NB4 (cell line): ENCODE results near the gene LRRK1.

ENCODE experiments used
- POLR2A ChIP-seq: IDR thresholded peaks from 2 replicates; pipeline ENCODE4 v1.6.1; 2011; ENCODE audit warnings: mild to moderate bottlenecking; ENCODE audit not compliant: insufficient read length; ENCODE audit errors: extremely low read depth
- TF ChIP-seq, protein P1 (sequence below): IDR thresholded peaks from one replicate; pipeline ENCODE4 v1.5.1; 2012; ENCODE audit warnings: low read depth, low read length

DNA sequence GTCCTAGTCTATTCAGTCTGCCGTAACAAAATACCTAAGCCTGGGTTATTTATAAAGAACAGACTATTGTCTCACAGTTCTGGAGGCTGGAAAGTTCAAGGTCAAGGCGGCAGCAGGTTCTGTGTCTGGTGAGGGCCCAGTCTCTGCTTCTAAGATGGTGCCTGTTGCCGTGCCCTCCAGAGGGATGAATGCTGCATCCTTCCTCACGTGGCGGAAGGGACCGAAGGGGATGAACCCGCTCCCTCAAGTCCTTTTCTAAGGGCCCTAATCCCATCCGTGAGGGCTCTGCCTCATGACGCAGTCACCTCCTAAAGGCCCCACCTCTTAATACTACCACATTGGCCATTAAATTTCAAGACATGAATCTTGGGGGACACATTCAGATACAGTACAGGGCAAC is 199.0 kb downstream of the LRRK1 start:
- TF ChIP-seq, protein P1, sequence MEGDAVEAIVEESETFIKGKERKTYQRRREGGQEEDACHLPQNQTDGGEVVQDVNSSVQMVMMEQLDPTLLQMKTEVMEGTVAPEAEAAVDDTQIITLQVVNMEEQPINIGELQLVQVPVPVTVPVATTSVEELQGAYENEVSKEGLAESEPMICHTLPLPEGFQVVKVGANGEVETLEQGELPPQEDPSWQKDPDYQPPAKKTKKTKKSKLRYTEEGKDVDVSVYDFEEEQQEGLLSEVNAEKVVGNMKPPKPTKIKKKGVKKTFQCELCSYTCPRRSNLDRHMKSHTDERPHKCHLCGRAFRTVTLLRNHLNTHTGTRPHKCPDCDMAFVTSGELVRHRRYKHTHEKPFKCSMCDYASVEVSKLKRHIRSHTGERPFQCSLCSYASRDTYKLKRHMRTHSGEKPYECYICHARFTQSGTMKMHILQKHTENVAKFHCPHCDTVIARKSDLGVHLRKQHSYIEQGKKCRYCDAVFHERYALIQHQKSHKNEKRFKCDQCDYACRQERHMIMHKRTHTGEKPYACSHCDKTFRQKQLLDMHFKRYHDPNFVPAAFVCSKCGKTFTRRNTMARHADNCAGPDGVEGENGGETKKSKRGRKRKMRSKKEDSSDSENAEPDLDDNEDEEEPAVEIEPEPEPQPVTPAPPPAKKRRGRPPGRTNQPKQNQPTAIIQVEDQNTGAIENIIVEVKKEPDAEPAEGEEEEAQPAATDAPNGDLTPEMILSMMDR = no peak
- no peak for TF ChIP-seq POLR2A
